ENCODE measurements around the gene NKG7. TPM values are rescaled to one million over a fixed set of nuclear protein-coding genes. Genes with fewer than 3 reads are reported as not detected.

The NKG7 gene
- total and polyA plus RNA-seq, 2 of the 13 experiments (the other 11 are each of a cell fraction or from before 2014, with no cell fraction given) = 0.40 TPM; not detected in 1

DNA sequence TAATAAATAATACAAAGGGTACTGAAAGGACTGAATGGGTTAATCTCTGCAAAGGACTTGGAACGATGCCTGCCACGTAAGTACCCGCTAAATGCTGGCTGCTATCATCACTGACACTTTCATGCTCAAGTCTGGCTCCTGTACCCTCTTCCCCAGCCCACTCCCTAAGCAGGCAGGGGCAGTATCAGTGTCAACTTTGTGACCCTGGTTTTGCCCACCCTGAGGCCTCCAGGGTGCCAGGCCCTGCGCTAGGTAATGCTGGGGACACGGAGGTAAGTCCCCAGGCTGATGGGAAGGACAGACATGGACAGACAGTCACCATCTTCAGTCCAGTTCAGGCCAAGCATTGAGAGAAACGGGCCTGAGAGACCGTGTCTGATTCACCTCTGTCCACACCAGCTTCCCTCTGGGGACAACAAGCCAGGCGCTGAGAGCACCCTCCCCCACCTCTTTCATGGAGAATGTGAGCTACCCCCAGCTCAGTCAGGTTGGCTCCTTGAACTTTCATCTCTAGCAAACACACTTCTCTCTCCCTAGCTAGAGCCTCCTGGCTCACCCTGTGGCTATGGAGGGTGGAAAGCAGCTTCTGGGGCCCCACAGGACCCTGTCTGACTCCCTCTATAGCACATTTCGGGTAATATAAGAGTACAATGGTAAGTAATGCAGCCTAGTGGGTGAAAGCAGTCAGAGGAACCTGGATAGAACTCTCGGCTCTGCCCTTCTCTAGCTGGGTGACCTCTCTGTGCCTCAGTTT is 7.1 kb downstream of the NKG7 start (continued):
- TF ChIP-seq GMEB2 (CRISPR knock-in tag; IDR thresholded peaks at IDR 0.05; ENCODE audit: low read depth) (no peak), NR2F6 (IDR thresholded peaks at IDR 0.05) (peak; percentile 50), NR2F6 (CRISPR knock-in tag; IDR thresholded peaks at IDR 0.05) (peak; percentile 77), SMC3 (IDR thresholded peaks at IDR 0.05; ENCODE audit: low read length) (peak; percentile 24), ZNF124 (CRISPR knock-in tag; IDR thresholded peaks at IDR 0.05) (peak; percentile 73), AGO2 (optimal IDR thresholded peaks at IDR 0.05; ENCODE audit: low read depth, low read length) (peak; percentile 89), ZNF878 (CRISPR knock-in tag; IDR thresholded peaks at IDR 0.05) (0 out of 2 replicates have a peak, but pooled peaks have one; percentile 67), KLF12 (CRISPR knock-in tag; IDR thresholded peaks at IDR 0.05; ENCODE audit: borderline replicate concordance) (0 out of 2 replicates have a peak, but pooled peaks have one; percentile 48), ZNF775 (CRISPR knock-in tag; IDR thresholded peaks at IDR 0.05; ENCODE audit: borderline replicate concordance) (0 out of 2 replicates have a peak, but pooled peaks have one; percentile 36), PTBP1 (IDR thresholded peaks at IDR 0.05; ENCODE audit: low read depth, low read length, poor library complexity, severe bottlenecking) (no peak), FOXP4 (CRISPR knock-in tag; IDR thresholded peaks at IDR 0.05) (peak; percentile 82), ZNF451 (CRISPR knock-in tag; IDR thresholded peaks at IDR 0.05) (0 out of 2 replicates have a peak, but pooled peaks have one; percentile 9), ZNF430 (CRISPR knock-in tag; IDR thresholded peaks at IDR 0.05) (peak; percentile 61; the same call in 1 of the 2 replicates), GATA4 (IDR thresholded peaks at IDR 0.05; ENCODE audit: borderline replicate concordance, low read depth) (peak; percentile 53; the same call in 1 of the 2 replicates), BRD4 (CRISPR knock-in tag; IDR thresholded peaks at IDR 0.05) (peak; percentile 86; the same call in 1 of the 2 replicates), TOE1 (CRISPR knock-in tag; IDR thresholded peaks at IDR 0.05) (peak; percentile 31; the same call in 1 of the 2 replicates)
- TF ChIP-seq, protein P1, sequence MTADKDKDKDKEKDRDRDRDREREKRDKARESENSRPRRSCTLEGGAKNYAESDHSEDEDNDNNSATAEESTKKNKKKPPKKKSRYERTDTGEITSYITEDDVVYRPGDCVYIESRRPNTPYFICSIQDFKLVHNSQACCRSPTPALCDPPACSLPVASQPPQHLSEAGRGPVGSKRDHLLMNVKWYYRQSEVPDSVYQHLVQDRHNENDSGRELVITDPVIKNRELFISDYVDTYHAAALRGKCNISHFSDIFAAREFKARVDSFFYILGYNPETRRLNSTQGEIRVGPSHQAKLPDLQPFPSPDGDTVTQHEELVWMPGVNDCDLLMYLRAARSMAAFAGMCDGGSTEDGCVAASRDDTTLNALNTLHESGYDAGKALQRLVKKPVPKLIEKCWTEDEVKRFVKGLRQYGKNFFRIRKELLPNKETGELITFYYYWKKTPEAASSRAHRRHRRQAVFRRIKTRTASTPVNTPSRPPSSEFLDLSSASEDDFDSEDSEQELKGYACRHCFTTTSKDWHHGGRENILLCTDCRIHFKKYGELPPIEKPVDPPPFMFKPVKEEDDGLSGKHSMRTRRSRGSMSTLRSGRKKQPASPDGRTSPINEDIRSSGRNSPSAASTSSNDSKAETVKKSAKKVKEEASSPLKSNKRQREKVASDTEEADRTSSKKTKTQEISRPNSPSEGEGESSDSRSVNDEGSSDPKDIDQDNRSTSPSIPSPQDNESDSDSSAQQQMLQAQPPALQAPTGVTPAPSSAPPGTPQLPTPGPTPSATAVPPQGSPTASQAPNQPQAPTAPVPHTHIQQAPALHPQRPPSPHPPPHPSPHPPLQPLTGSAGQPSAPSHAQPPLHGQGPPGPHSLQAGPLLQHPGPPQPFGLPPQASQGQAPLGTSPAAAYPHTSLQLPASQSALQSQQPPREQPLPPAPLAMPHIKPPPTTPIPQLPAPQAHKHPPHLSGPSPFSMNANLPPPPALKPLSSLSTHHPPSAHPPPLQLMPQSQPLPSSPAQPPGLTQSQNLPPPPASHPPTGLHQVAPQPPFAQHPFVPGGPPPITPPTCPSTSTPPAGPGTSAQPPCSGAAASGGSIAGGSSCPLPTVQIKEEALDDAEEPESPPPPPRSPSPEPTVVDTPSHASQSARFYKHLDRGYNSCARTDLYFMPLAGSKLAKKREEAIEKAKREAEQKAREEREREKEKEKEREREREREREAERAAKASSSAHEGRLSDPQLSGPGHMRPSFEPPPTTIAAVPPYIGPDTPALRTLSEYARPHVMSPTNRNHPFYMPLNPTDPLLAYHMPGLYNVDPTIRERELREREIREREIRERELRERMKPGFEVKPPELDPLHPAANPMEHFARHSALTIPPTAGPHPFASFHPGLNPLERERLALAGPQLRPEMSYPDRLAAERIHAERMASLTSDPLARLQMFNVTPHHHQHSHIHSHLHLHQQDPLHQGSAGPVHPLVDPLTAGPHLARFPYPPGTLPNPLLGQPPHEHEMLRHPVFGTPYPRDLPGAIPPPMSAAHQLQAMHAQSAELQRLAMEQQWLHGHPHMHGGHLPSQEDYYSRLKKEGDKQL (CRISPR knock-in tag; IDR thresholded peaks at IDR 0.05; ENCODE audit: low read depth) = 0 out of 2 replicates have a peak, but pooled peaks have one; percentile 15
- TF ChIP-seq, protein P2, sequence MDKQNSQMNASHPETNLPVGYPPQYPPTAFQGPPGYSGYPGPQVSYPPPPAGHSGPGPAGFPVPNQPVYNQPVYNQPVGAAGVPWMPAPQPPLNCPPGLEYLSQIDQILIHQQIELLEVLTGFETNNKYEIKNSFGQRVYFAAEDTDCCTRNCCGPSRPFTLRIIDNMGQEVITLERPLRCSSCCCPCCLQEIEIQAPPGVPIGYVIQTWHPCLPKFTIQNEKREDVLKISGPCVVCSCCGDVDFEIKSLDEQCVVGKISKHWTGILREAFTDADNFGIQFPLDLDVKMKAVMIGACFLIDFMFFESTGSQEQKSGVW (CRISPR knock-in tag; IDR thresholded peaks at IDR 0.05; ENCODE audit: borderline replicate concordance) = 0 out of 2 replicates have a peak, but pooled peaks have one; percentile 74
- TF ChIP-seq, protein P3, sequence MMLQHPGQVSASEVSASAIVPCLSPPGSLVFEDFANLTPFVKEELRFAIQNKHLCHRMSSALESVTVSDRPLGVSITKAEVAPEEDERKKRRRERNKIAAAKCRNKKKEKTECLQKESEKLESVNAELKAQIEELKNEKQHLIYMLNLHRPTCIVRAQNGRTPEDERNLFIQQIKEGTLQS (CRISPR knock-in tag; IDR thresholded peaks at IDR 0.05) = 0 out of 2 replicates have a peak, but pooled peaks have one; percentile 45

Data from HepG2 (cell line).